SK-N-MC (cell line): ENCODE results near the gene SNRPA.

ENCODE experiments used
- EZH2 ChIP-seq: fragments of 200-600 bp; sonication (generic); IDR thresholded peaks from one replicate; pipeline ENCODE4 v1.6.1; 2017; ENCODE audit warnings: antibody characterized with exemption
- FOXP2 ChIP-seq: optimal IDR thresholded peaks from 2 replicates; pipeline ENCODE3; 2011; ENCODE audit warnings: mild to moderate bottlenecking, moderate library complexity; ENCODE audit not compliant: insufficient read depth; ENCODE audit errors: extremely low read length, control extremely low read depth
- POLR2AphosphoS5 ChIP-seq: IDR thresholded peaks from 2 replicates; pipeline ENCODE4 v1.6.1; 2012; ENCODE audit warnings: mild to moderate bottlenecking, low read depth, low read length, borderline replicate concordance

DNA sequence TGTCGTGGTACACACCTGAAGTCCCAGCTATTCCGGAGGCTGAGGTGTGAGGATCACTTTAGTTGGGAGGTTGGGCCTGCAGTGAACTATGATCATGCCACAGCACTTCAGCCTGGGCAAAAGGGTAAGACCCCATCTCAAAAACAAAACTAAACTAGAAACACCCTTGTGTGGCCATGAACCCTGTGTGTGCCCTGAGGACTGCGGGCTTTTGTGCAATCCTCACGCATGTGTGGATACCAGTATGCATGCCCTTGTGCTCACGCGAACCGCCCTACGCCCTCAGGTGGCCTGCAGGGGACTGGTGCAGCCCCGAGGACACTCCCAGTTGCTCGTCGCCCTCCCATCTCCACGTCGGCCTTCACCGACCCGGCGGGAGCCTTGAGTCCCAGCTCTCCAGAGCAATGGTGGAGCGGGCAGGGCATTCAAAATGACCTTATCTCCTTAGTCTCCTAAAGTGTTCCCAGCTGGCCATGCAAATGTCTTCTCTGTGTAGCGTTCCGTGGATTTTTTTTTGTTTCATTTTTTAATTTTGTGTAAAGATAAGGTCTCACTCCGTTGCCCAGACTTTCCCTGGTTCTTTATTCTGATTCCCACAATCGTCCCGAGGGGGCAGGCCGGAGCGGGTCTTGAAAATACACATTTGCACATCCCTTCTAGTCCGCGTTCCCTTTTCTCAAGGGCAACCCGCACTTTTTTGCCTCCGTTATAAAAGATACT is 47.1 kb downstream of the SNRPA start:
- TF ChIP-seq EZH2 (no peak), POLR2AphosphoS5 (no peak), FOXP2 (no peak)
